CD1c-positive myeloid dendritic cell (primary cell): Measurements from ENCODE around the gene IGF1R.
"Not testable (repeated sequence)": the region's sequence is repeated elsewhere in the genome, so short reads cannot be mapped to it uniquely, and the experiment has no call there.

ENCODE experiments used
- DNase-seq: peaks from one replicate; pipeline ENCODE4 v3.0.0-alpha.2; 2016; ENCODE audit errors: extremely low spot score

The IGF1R gene

GRCh38 chr15:98647774-98648653 lies at the start of gene IGF1R:
IGF1R (plus strand) TSS chr15:98648539; CDS start chr15:98649582, 1,043 bp downstream.
- peak; percentile 96 for DNase-seq

GRCh38 chr15:98599909-98600691 lies 48.2 kb upstream of the IGF1R start:
- DNase-seq, result peak; percentile 28

- no peak for DNase-seq
These were observed 43.4 kb upstream of the IGF1R start for GRCh38 chr15:98604983-98605382.

GRCh38 chr15:98609144-98609852 lies 39.0 kb upstream of the IGF1R start:
- no peak for DNase-seq

GRCh38 chr15:98610991-98611390 lies 37.3 kb upstream of the IGF1R start:
- no peak for DNase-seq

GRCh38 chr15:98611808-98612207 lies 36.5 kb upstream of the IGF1R start:
- no peak for DNase-seq

GRCh38 chr15:98612490-98613110 lies 35.7 kb upstream of the IGF1R start:
- no peak for DNase-seq

- no peak for DNase-seq
These were observed 33.7 kb upstream of the IGF1R start for GRCh38 chr15:98614681-98615080.

GRCh38 chr15:98616397-98616796 lies 31.9 kb upstream of the IGF1R start:
- no peak for DNase-seq

GRCh38 chr15:98617328-98617980 lies 30.9 kb upstream of the IGF1R start:
- no peak for DNase-seq

- DNase-seq, result not testable (repeated sequence)
These were observed 29.8 kb upstream of the IGF1R start for GRCh38 chr15:98618576-98618975.

GRCh38 chr15:98620020-98620419 lies 28.3 kb upstream of the IGF1R start:
- DNase-seq, result no peak

GRCh38 chr15:98621021-98621420 lies 27.3 kb upstream of the IGF1R start:
- DNase-seq, result no peak

GRCh38 chr15:98625614-98626013 lies 22.7 kb upstream of the IGF1R start:
- no peak for DNase-seq

GRCh38 chr15:98626153-98626552 lies 22.2 kb upstream of the IGF1R start:
- DNase-seq, result no peak

- no peak for DNase-seq
These were observed 20.1 kb upstream of the IGF1R start for GRCh38 chr15:98628216-98628615.

- DNase-seq, result no peak
These were observed 12.5 kb upstream of the IGF1R start for GRCh38 chr15:98635848-98636247.

GRCh38 chr15:98643115-98643514 lies 5.2 kb upstream of the IGF1R start:
- no peak for DNase-seq

- DNase-seq, result no peak
These were observed 1.8 kb upstream of the IGF1R start for GRCh38 chr15:98646546-98647025.

- peak; percentile 71 for DNase-seq
These were observed 1.1 kb upstream of the IGF1R start for GRCh38 chr15:98647026-98647773.
